IPS DF 6.9 (cell line): Measurements from ENCODE around the gene C11orf21.
"Not testable (repeated sequence)": the region's sequence is repeated elsewhere in the genome, so short reads cannot be mapped to it uniquely, and the experiment has no call there.

Source experiments
- DNase-seq: peaks from one replicate; pipeline ENCODE4 v3.0.0-alpha.2; 2013; ENCODE audit warnings: low read depth, low spot score
- H3K27ac ChIP-seq: one replicate; pipeline ENCODE4 v1.5.1; 2013; ENCODE audit warnings: low read length, control low read depth
- H3K27me3 ChIP-seq: 2 replicates; pipeline ENCODE4 v1.6.1; 2013; ENCODE audit warnings: mild to moderate bottlenecking, low read length; ENCODE audit not compliant: control insufficient read depth, insufficient read depth
- H3K36me3 ChIP-seq: 2 replicates; pipeline ENCODE4 v1.6.1; 2013; ENCODE audit warnings: low read length; ENCODE audit not compliant: control insufficient read depth, insufficient read depth
- H3K4me1 ChIP-seq: 2 replicates; pipeline ENCODE4 v1.6.1; 2013; ENCODE audit warnings: low read length; ENCODE audit not compliant: control insufficient read depth, insufficient read depth
- H3K4me3 ChIP-seq: 2 replicates; pipeline ENCODE4 v1.5.1; 2013; ENCODE audit warnings: mild to moderate bottlenecking, low read length
- H3K9me3 ChIP-seq: 2 replicates; pipeline ENCODE4 v1.6.1; 2013; ENCODE audit warnings: low read length, inconsistent platforms; ENCODE audit not compliant: control insufficient read depth, insufficient read depth
- WGBS: extraction: QIAGEN DNeasy Blood & Tissue Kit; methylation state at CpG from one replicate; pipeline ENCODE4 v1.1.7; 2013; ENCODE audit warnings: mixed read lengths, missing lambda C conversion rate; ENCODE audit not compliant: insufficient read length, insufficient coverage; 5-methylcytosine and 5-hydroxymethylcytosine counted together

The C11orf21 gene

DNA sequence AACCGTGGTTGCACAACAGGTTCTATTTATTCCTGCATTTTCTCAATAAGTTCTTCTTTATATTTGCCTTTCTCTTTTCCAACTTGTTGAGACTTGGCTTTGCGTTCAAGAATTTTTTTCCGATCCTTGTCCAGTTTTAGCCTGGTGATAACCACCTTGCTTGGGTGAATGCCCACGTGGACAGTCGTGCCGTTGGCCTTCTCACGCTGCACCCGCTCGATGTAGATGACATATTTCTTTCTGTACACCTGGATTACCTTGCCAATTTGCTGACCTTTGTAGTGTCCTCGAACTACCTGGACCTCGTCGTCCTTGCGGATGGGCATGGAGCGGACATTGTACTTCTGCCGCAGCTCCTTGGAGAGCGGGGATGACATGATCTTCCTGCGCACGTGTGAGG is 33.6 kb upstream of the C11orf21 start:
- H3K9me3 ChIP-seq, H3K4me1 ChIP-seq, DNase-seq, H3K36me3 ChIP-seq, H3K27me3 ChIP-seq, H3K4me3 ChIP-seq, H3K27ac ChIP-seq: not testable (repeated sequence)
- no CpG with 5 or more reads among the region's 18 CpGs for WGBS

DNA sequence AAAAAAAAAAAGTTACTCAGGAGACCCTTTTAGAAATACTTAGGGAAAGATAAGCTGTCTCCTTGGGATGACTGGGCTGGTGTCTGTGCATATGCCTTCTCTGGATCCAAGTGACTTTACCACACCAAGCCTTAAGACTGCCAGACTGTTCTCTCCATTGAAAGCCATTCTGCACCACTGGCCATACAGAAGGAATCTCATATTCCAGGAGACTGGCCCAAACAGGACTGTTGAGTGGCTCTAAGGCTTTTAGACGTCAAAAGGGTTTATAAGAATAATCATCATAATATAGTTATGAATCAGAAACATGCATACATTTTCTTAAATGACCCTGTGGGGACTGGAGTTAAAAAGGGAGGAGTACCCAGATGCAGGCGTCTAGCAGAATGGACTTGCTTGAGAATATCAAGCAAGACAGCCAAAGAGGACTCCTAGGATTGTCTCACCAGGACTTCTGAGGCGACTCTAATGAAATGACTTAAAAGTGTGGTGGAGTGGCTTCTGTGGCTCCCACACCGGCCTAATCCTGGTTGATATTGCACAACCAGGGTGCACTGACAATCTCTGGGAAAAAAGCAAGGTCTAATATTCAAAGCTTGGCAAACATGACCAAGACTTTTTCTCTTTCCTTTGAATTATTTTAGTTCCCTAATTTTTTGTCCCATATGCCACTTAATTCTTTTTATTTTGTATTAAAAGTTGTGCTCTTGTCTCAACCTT is 31.9 kb upstream of the C11orf21 start:
- no CpG with 5 or more reads among the region's 4 CpGs for WGBS
- not testable (repeated sequence) for H3K4me1 ChIP-seq, H3K27ac ChIP-seq, DNase-seq, H3K9me3 ChIP-seq, H3K36me3 ChIP-seq, H3K27me3 ChIP-seq, H3K4me3 ChIP-seq

DNA sequence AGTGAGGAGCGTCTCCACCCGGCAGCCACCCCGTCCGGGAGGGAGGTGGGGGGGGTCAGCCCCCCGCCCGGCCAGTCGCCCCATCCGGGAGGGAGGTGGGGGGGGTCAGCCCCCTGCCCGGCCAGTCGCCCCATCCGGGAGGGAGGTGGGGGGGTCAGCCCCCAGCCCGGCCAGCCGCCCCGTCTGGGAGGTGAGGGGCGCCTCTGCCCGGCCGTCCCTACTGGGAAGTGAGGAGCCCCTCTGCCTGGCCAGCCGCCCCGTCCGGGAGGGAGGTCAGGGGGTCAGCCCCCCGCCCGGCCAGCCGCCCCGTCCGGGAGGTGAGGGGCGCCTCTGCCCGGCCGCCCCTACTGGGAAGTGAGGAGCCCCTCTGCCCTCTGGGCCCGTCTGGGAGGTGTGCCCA is 30.9 kb upstream of the C11orf21 start:
- not testable (repeated sequence) for H3K27me3 ChIP-seq, H3K4me1 ChIP-seq, H3K4me3 ChIP-seq, H3K27ac ChIP-seq, DNase-seq, H3K9me3 ChIP-seq, H3K36me3 ChIP-seq
- WGBS: no CpG with 5 or more reads among the region's 29 CpGs

DNA sequence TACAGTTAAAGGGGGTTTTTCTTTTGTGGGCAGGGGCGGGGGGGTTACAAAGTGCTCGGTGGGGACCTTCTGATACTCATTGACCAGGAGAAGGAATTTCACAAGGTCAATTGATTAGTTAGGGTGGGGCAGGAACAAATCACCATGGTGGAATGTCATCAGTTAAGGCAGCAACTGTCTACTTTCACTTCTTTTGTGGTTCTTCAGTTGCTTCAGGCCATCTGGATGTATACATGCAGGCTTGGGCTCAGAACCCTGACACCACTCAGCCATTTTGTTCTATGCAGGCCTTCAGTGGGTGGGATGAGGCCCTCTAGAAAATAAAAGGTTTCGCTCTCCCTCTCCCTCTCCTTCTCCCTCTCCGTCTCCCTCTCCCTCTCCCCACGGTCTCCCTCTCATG is 29.7 kb upstream of the C11orf21 start:
- Histone ChIP-seq H3K4me1 (no peaks in the 10 kb centered on the region), H3K27ac (no peak overlapping the region), H3K27me3 (0 out of 2 replicates have a peak, but pooled peaks cover 1% of the 10 kb centered on the region), H3K9me3 (no peaks in the 10 kb centered on the region; the same call in 1 of the 2 replicates), H3K4me3 (no peak overlapping the region), H3K36me3 (no peaks in the 10 kb centered on the region)
- DNase-seq: no peak
- no CpG with 5 or more reads among the region's 5 CpGs for WGBS

DNA sequence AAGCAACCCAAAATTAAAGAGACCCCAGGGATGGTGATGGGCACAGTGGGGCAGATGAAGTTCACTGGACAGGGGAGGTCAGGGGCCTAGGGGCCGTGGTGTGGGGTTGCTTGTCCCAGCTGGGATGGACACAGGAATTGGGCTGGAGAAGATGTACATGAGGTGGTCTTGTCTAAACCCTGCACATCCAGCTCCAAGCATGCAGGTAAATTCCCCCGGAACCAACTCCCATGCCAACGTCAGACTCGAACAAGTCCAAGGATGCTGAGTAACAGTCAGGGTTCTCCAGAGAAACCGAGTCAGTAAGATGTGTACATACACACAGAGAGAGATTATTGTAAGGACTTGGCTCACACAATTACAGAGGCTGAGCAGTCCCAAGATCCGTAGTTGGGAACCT is 29.0 kb upstream of the C11orf21 start:
- Histone ChIP-seq H3K27ac (no peak overlapping the region), H3K4me3 (no peak overlapping the region), H3K36me3 (no peaks in the 10 kb centered on the region), H3K9me3 (no peaks in the 10 kb centered on the region; the same call in 1 of the 2 replicates), H3K27me3 (0 out of 2 replicates have a peak, but pooled peaks cover 1% of the 10 kb centered on the region), H3K4me1 (no peaks in the 10 kb centered on the region)
- no CpG with 5 or more reads among the region's 6 CpGs for WGBS
- no peak for DNase-seq

DNA sequence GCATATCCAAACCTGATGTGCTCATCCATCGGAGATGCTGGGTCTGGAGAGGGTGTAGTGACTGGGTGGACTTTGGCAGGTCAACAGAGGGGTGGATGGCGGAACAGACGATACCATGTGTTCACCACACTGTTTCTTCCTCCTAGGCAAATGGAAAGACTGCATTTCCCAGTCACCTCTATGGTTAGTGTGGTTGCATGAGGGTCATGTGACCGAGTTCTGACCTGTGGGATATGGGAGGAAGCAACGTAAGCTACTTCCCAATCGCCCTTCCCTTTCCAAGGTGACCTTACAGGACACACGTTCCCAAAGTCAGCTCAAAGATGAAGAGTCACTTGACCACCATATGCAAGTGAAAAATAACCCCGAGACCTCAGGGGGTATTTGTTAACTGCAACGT is 27.8 kb upstream of the C11orf21 start:
- no CpG with 5 or more reads among the region's 9 CpGs for WGBS
- Histone ChIP-seq H3K9me3 (no peaks in the 10 kb centered on the region; the same call in 1 of the 2 replicates), H3K27ac (no peak overlapping the region), H3K27me3 (0 out of 2 replicates have a peak, but pooled peaks cover 1% of the 10 kb centered on the region), H3K4me1 (no peaks in the 10 kb centered on the region), H3K4me3 (no peak overlapping the region), H3K36me3 (no peaks in the 10 kb centered on the region)
- DNase-seq: no peak

DNA sequence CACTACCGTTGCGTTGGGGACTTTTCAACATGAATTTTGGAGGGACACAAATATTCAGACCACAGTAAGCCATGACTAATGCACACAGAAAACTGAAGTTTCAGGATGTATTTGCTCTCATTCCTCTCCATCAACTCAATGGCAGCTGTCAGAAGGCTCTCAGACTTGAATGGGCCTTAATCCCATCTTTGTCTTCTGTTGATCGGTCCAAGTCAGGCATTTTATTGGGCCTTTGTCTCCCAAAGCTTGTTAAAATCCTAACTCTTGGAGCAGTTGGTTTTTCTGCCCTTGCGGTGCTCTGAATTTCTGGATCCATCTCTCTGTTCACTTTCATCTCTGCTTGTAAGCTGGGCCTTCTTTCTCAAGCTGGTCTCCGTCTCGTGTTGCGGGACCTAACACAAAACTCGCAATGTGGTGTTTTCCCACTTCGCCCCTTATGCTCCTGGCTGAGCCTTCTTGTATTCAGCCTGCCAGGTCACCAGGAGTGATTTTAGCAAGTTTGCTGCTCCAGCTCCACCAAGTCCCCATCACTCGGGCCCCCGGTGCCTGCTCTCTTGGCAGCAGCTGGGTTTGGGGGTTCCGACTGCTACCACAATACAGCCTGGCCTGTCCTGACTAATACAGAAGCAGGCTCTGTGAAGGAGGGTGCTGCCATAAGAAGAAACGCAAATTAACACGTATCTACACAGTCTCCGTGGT is 27.1 kb upstream of the C11orf21 start:
- Histone ChIP-seq H3K4me1 (no peaks in the 10 kb centered on the region), H3K27me3 (0 out of 2 replicates have a peak, but pooled peaks cover 1% of the 10 kb centered on the region), H3K9me3 (no peaks in the 10 kb centered on the region; the same call in 1 of the 2 replicates), H3K4me3 (no peak overlapping the region), H3K27ac (no peak overlapping the region), H3K36me3 (no peaks in the 10 kb centered on the region)
- no CpG with 5 or more reads among the region's 15 CpGs for WGBS
- DNase-seq: no peak

DNA sequence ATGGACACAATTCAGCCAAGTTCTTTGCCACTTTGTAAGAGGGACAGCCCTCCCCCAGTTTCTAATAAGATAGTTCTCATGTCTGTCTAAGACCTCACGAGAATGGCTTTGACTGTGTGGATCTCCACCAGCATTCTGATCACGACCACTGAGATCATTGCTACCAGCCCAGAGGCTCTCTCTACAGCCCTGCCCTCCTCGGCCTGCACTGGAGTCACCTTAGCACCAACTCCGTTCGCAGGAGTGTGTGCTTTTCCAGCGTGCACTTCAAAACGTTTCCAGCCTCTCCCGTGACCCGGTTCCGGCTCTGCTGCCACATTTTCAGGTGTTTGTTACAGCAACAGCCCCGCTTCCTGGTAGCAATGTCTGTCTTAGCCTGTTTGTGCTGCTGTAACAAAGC is 26.3 kb upstream of the C11orf21 start:
- no peak overlapping the region for H3K4me3 ChIP-seq
- no peak overlapping the region for H3K27ac ChIP-seq
- H3K36me3 ChIP-seq: no peaks in the 10 kb centered on the region
- H3K4me1 ChIP-seq: no peaks in the 10 kb centered on the region
- H3K9me3 ChIP-seq: no peaks in the 10 kb centered on the region; the same call in 1 of the 2 replicates
- H3K27me3 ChIP-seq: 0 out of 2 replicates have a peak, but pooled peaks cover 1% of the 10 kb centered on the region
- no CpG with 5 or more reads among the region's 11 CpGs for WGBS
- no peak for DNase-seq

DNA sequence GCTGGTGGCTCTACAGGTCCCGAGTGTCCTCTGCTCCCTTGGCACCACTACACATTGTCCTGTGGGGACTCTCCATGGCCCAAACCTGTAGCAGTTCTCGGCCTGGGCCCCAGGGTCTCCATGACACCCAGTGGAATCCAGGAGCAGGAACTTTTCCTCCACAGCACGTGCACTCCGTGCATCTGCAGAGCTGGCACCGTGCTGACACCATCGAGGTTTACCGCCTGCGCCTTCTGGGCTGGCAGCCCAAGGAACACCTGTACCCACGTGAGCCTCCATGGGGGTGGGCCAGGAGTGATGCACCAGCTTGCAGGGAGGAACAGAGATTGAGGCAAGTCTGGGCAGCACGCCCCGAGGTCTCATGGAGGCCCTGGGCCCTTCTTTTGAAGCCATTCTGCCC is 25.3 kb upstream of the C11orf21 start:
- WGBS: no CpG with 5 or more reads among the region's 11 CpGs
- no peak for DNase-seq
- Histone ChIP-seq H3K27ac (no peak overlapping the region), H3K4me1 (no peaks in the 10 kb centered on the region), H3K27me3 (0 out of 2 replicates have a peak, but pooled peaks cover 1% of the 10 kb centered on the region), H3K36me3 (no peaks in the 10 kb centered on the region), H3K4me3 (no peak overlapping the region), H3K9me3 (no peaks in the 10 kb centered on the region; the same call in 1 of the 2 replicates)

DNA sequence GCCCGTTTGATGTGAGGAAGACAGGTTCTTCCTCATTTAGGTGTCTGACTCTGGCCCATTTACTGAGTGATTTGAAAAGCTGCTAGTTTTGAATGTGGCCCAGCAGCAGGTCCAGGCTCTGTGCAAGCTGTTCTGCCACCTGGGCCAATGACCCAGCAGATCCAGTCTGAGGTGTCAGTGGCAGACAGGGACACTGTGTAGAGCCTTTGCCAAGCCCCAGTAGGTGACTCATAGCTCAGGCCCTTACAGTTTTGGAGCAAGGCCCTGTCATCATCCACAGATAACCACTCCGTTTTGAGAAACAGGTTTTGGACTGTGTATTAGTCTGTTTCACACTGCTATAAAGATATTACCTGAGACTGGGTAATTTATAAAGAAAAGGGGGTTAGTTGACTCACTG is 24.0 kb upstream of the C11orf21 start:
- no peaks in the 10 kb centered on the region for H3K36me3 ChIP-seq
- no peak overlapping the region for H3K4me3 ChIP-seq
- H3K4me1 ChIP-seq: no peaks in the 10 kb centered on the region
- DNase-seq: no peak
- no peak overlapping the region for H3K27ac ChIP-seq
- H3K9me3 ChIP-seq: no peaks in the 10 kb centered on the region; the same call in 1 of the 2 replicates
- H3K27me3 ChIP-seq: 0 out of 2 replicates have a peak, but pooled peaks cover 1% of the 10 kb centered on the region
- no CpG with 5 or more reads among the region's 2 CpGs for WGBS
